H1 (cell line): Measurements from ENCODE around the gene FOXL1. TPM values are rescaled to one million over a fixed set of nuclear protein-coding genes. Genes with fewer than 3 reads are reported as not detected.
A peak's percentile ranks its signal among the peaks of the same experiment; 100 is the strongest.

Experiments
- CTCF ChIA-PET: fragments of 300-600 bp; sonication (Branson Sonifier 250); formaldehyde crosslinking; loops from one replicate; lab custom pipeline; 2021; ENCODE audit not compliant: partially characterized antibody; lab: Charles Lee
- POLR2A ChIA-PET: fragments of 300-600 bp; sonication (Branson Sonifier 250); formaldehyde crosslinking; loops from one replicate; lab custom pipeline; 2021; ENCODE audit warnings: inconsistent platforms; ENCODE audit not compliant: partially characterized antibody; lab: Charles Lee
- DNase-seq, 2 experiments: peaks; one replicate each; pipeline versions ENCODE4 v3.0.0 to v3.0.0-alpha.2; 2010 to 2022; ENCODE audit warnings: low spot score in 2 of 2, low read depth in 1 of 2, mixed read lengths in 1 of 2
- FAIRE-seq: peaks from 2 replicates; lab custom pipeline; 2011; peaks lifted over from hg19 to GRCh38; lab: Jason Lieb, UNC
- H2AFZ ChIP-seq: 2 replicates; pipeline ENCODE4 v1.8.1; 2012; ENCODE audit warnings: low read length, inconsistent platforms
- H2AK5ac ChIP-seq: 2 replicates; pipeline ENCODE4 v1.6.1; 2013; ENCODE audit warnings: low read depth, low read length
- H2BK120ac ChIP-seq: replicated peaks from 2 replicates; pipeline ENCODE3; 2013; ENCODE audit warnings: low read depth, low read length, inconsistent platforms
- H2BK12ac ChIP-seq: 2 replicates; pipeline ENCODE4 v1.6.1; 2013; ENCODE audit warnings: low read depth, low read length
- H2BK15ac ChIP-seq: 2 replicates; pipeline ENCODE4 v1.6.1; 2013; ENCODE audit warnings: low read length
- H2BK20ac ChIP-seq: 2 replicates; pipeline ENCODE4 v1.6.1; 2013; ENCODE audit warnings: low read length
- H2BK5ac ChIP-seq: 2 replicates; pipeline ENCODE4 v1.6.1; 2013; ENCODE audit warnings: low read depth, low read length
- H3K14ac ChIP-seq: 2 replicates; pipeline ENCODE4 v1.6.1; 2013; ENCODE audit warnings: inconsistent platforms; ENCODE audit not compliant: insufficient read length
- H3K18ac ChIP-seq: 2 replicates; pipeline ENCODE4 v1.6.1; 2013; ENCODE audit warnings: low read length; ENCODE audit errors: extremely low read depth
- H3K23ac ChIP-seq: 2 replicates; pipeline ENCODE4 v1.6.1; 2013; ENCODE audit warnings: inconsistent platforms; ENCODE audit not compliant: insufficient read length
- H3K23me2 ChIP-seq: 2 replicates; pipeline ENCODE4 v1.6.1; 2013; ENCODE audit warnings: low read depth, low read length
- H3K27ac ChIP-seq: 2 replicates; pipeline ENCODE4 v1.6.1; 2011; ENCODE audit warnings: low read depth, low read length, inconsistent platforms
- H3K27me3 ChIP-seq, 4 experiments: replicated peaks in 1 of 4; 1 replicate in 1 of 4; 2 replicates in 3 of 4; pipeline versions ENCODE4 v1.6.1 to v1.8.1; 2011 to 2013; ENCODE audit warnings: low read length in 3 of 4, mild to moderate bottlenecking in 3 of 4, inconsistent platforms in 2 of 4, mixed read lengths in 2 of 4, moderate library complexity in 1 of 4; ENCODE audit not compliant: control insufficient read depth in 3 of 4, insufficient read depth in 3 of 4; ENCODE audit errors: extremely low read depth in 1 of 4
- H3K36me3 ChIP-seq, 4 experiments: 2 replicates each; pipeline versions ENCODE4 v1.6.1 to v1.8.1; 2011 to 2013; ENCODE audit warnings: mild to moderate bottlenecking in 4 of 4, low read length in 3 of 4, moderate library complexity in 2 of 4, control low read depth in 1 of 4, inconsistent platforms in 1 of 4; ENCODE audit not compliant: insufficient read depth in 4 of 4, control insufficient read depth in 2 of 4
- H3K4ac ChIP-seq: replicated peaks from 2 replicates; pipeline ENCODE3; 2013; ENCODE audit warnings: low read length, low read depth, mixed read lengths, inconsistent platforms; ENCODE audit not compliant: insufficient read length
- H3K4me1 ChIP-seq, 4 experiments: replicated peaks in 1 of 4; 1 replicate in 1 of 4; 2 replicates in 3 of 4; pipeline versions ENCODE4 v1.6.1 to v1.8.1; 2011 to 2013; ENCODE audit warnings: low read length in 3 of 4, inconsistent platforms in 2 of 4, mixed read lengths in 1 of 4; ENCODE audit not compliant: insufficient read depth in 4 of 4, control insufficient read depth in 3 of 4
- H3K4me2 ChIP-seq, 2 experiments: 2 replicates each; pipeline versions ENCODE4 v1.6.1 to v1.8.1; 2011 to 2013; ENCODE audit warnings: low read depth in 2 of 2, low read length in 2 of 2, control low read depth in 1 of 2, inconsistent platforms in 1 of 2, mild to moderate bottlenecking in 1 of 2; ENCODE audit not compliant: insufficient read depth in 1 of 2
- H3K4me3 ChIP-seq, 4 experiments: fragments of 200-600, 300-600 bp in 1 of 4; sonication (generic), shearing (Covaris generic), sonication (Bioruptor Twin) in 1 of 4; 2 replicates each; pipeline versions ENCODE4 v1.5.1 to v1.8.1; 2011 to 2016; ENCODE audit warnings: low read length in 4 of 4, low read depth in 3 of 4, control low read depth in 2 of 4, inconsistent platforms in 2 of 4, mild to moderate bottlenecking in 2 of 4, mixed read lengths in 1 of 4, moderate library complexity in 1 of 4; ENCODE audit not compliant: insufficient read depth in 2 of 4; ENCODE audit errors: extremely low read depth in 1 of 4
- H3K56ac ChIP-seq: replicated peaks from 2 replicates; pipeline ENCODE3; 2013; ENCODE audit warnings: low read depth, mild to moderate bottlenecking, mixed read lengths, low read length, inconsistent platforms; ENCODE audit not compliant: insufficient read length
- H3K79me1 ChIP-seq: 2 replicates; pipeline ENCODE4 v1.6.1; 2013; ENCODE audit warnings: low read depth, low read length, control low read depth
- H3K79me2 ChIP-seq, 2 experiments: 2 replicates each; pipeline versions ENCODE4 v1.6.1 to v1.8.1; 2012 to 2013; ENCODE audit warnings: low read length in 2 of 2, mild to moderate bottlenecking in 2 of 2, inconsistent platforms in 1 of 2; ENCODE audit not compliant: insufficient read depth in 2 of 2, control insufficient read depth in 1 of 2
- H3K9ac ChIP-seq, 4 experiments: replicated peaks in 1 of 4; 1 replicate in 1 of 4; 2 replicates in 3 of 4; pipeline versions ENCODE4 v1.6.1 to v1.8.1; 2011 to 2013; ENCODE audit warnings: low read depth in 3 of 4, low read length in 3 of 4, control low read depth in 2 of 4, mild to moderate bottlenecking in 2 of 4, moderate library complexity in 2 of 4, inconsistent platforms in 1 of 4; ENCODE audit errors: extremely low read depth in 1 of 4
- H3K9me3 ChIP-seq, 2 experiments: 2 replicates each; pipeline versions ENCODE4 v1.6.1 to v1.8.1; 2012 to 2013; ENCODE audit warnings: mild to moderate bottlenecking in 2 of 2, moderate library complexity in 2 of 2, control low read depth in 1 of 2, inconsistent platforms in 1 of 2, low read depth in 1 of 2, low read length in 1 of 2, mixed read lengths in 1 of 2; ENCODE audit not compliant: insufficient read depth in 2 of 2
- H4K20me1 ChIP-seq, 2 experiments: replicated peaks in 1 of 2; 2 replicates each; pipeline versions ENCODE3 to v1.8.1; 2011 to 2013; ENCODE audit warnings: inconsistent platforms in 2 of 2, low read length in 2 of 2, mild to moderate bottlenecking in 1 of 2; ENCODE audit not compliant: insufficient read depth in 2 of 2, control insufficient read depth in 1 of 2
- H4K5ac ChIP-seq: 2 replicates; pipeline ENCODE4 v1.6.1; 2013; ENCODE audit warnings: low read length, low read depth, mixed read lengths, inconsistent platforms; ENCODE audit not compliant: insufficient read length
- H4K8ac ChIP-seq: 2 replicates; pipeline ENCODE4 v1.8.0; 2013; ENCODE audit warnings: mild to moderate bottlenecking, moderate library complexity, low read length, inconsistent platforms; ENCODE audit not compliant: insufficient read depth; ENCODE audit errors: extremely low read depth
- H4K91ac ChIP-seq: replicated peaks from 2 replicates; pipeline ENCODE3; 2013; ENCODE audit warnings: low read length, mixed read lengths, inconsistent platforms; ENCODE audit not compliant: insufficient read length
- CBX8 ChIP-seq: fragments of 300-800, 300-1000 bp; sonication (generic); IDR thresholded peaks from 2 replicates; pipeline ENCODE4 v1.7.1; 2016; ENCODE audit warnings: low read depth, low read length, borderline replicate concordance
- CTBP2 ChIP-seq: IDR thresholded peaks from 2 replicates; pipeline ENCODE4 v1.7.0; 2011; ENCODE audit warnings: borderline replicate concordance, mild to moderate bottlenecking, moderate library complexity, mixed read lengths, low read length; ENCODE audit not compliant: insufficient read depth, insufficient read length
- E2F6 ChIP-seq: IDR thresholded peaks from 2 replicates; pipeline ENCODE4 v1.6.1; 2012; ENCODE audit warnings: inconsistent platforms
- EZH2 ChIP-seq: fragments of 200-600 bp; sonication (generic); IDR thresholded peaks from 2 replicates; pipeline ENCODE4 v1.7.1; 2012; ENCODE audit warnings: low read depth, mild to moderate bottlenecking, moderate library complexity, low read length, inconsistent platforms; ENCODE audit not compliant: severe bottlenecking
- NANOG ChIP-seq: IDR thresholded peaks from 2 replicates; pipeline ENCODE4 v1.6.1; 2011; ENCODE audit warnings: low read length, low read depth, mild to moderate bottlenecking, inconsistent platforms; ENCODE audit not compliant: insufficient read depth, poor library complexity, severe bottlenecking
- RAD21 ChIP-seq, 2 experiments: IDR thresholded peaks in 1 of 2; conservative IDR thresholded peaks in 1 of 2; 2 replicates each; pipeline ENCODE4 v1.6.1; 2011; ENCODE audit warnings: low read depth in 2 of 2, low read length in 2 of 2, improper control_type of control experiment in 1 of 2, inconsistent platforms in 1 of 2, mild to moderate bottlenecking in 1 of 2, moderate library complexity in 1 of 2
- RNF2 ChIP-seq: fragments of 200-900, 300-1000 bp; sonication (generic); IDR thresholded peaks from 2 replicates; pipeline ENCODE4 v1.7.1; 2016; ENCODE audit warnings: borderline replicate concordance, low read depth, mild to moderate bottlenecking, antibody characterized with exemption, low read length; ENCODE audit not compliant: poor library complexity, severe bottlenecking; ENCODE audit errors: missing control alignments
- SAP30 ChIP-seq: fragments of 300-600 bp; sonication (generic); IDR thresholded peaks from 2 replicates; pipeline ENCODE4 v1.7.1; 2012; ENCODE audit warnings: low read length, moderate library complexity, mild to moderate bottlenecking, inconsistent platforms; ENCODE audit not compliant: insufficient read depth, insufficient replicate concordance
- SUZ12 ChIP-seq: fragments of 200-600 bp; sonication (generic); IDR thresholded peaks from 2 replicates; pipeline ENCODE4 v1.6.1; 2012; ENCODE audit warnings: mild to moderate bottlenecking, inconsistent platforms, low read length, moderate library complexity, mixed read lengths
- WGBS, 2 experiments: shearing (Covaris generic) in 1 of 2; methylation state at CpG; one replicate each; pipeline versions ENCODE4 v1.1.6 to v1.1.7; 2013 to 2015; ENCODE audit warnings: low lambda C conversion rate in 2 of 2, mixed read lengths in 2 of 2, inconsistent platforms in 1 of 2, low coverage in 1 of 2, missing lambda C conversion rate in 1 of 2; ENCODE audit not compliant: insufficient replicate concordance in 2 of 2, insufficient coverage in 1 of 2, insufficient read length in 1 of 2; ENCODE audit errors: extremely low coverage in 1 of 2, missing lambda C conversion rate in 1 of 2; 5-methylcytosine and 5-hydroxymethylcytosine counted together
- polyA plus RNA-seq, 7 experiments: library from polyadenylated mRNA; depleted of rRNA in 3 of 7; stranded (reverse) in 5 of 7; unstranded in 2 of 7; fragments of >200 nt in 5 of 7; fragments of 200-250 nt in 2 of 7; gene quantifications; 1 replicate in 5 of 7; 2 replicates in 1 of 7; 4 replicates in 1 of 7; pipeline versions ENCODE4 v1.2.1 to v1.2.3, GENCODE V29; 2011 to 2013; ENCODE audit warnings: missing spikeins in 2 of 7, mixed read lengths in 2 of 7
- total RNA-seq: library from RNA; stranded (reverse); fragmentation: NEBNext Ultra II Directional; extraction: Animal tissue kit (Norgen Biotek cat#: 25700); gene quantifications from 2 replicates; pipeline ENCODE4 v1.2.1, GENCODE V29; 2021

Gene FOXL1
- total and polyA plus RNA-seq, 2 of the 8 experiments (the other 6 are each of a cell fraction or from before 2014, with no cell fraction given), result 0.03 TPM; not detected in 1

DNA sequence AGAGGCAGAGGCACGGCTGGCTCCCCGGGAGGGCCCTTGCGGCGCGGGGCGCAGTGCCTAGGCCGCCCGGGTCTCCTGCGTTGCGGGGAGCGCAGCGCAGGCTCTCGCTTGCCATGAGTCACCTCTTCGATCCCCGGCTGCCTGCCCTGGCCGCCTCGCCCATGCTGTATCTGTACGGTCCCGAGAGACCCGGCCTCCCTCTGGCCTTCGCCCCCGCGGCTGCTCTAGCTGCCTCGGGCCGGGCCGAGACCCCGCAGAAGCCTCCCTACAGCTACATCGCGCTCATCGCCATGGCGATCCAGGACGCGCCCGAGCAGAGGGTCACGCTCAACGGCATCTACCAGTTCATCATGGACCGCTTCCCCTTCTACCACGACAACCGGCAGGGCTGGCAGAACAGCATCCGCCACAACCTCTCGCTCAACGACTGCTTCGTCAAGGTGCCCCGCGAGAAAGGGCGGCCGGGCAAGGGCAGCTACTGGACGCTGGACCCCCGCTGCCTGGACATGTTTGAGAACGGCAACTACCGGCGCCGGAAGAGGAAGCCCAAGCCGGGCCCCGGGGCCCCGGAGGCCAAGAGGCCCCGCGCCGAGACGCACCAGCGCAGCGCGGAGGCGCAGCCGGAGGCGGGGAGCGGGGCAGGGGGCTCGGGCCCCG lies 390 bp downstream of the FOXL1 start:
- Histone ChIP-seq H3K18ac (no peak overlapping the region), H2BK5ac (no peak overlapping the region), H4K5ac (no peak overlapping the region), H3K27me3 (peaks cover 69 to 87% (median 80%) of the 10 kb centered on the region in 4 experiments), H3K23me2 (peaks cover 11% of the 10 kb centered on the region; the same call in 1 of the 2 replicates), H3K23ac (no peak overlapping the region), H2AFZ (no peak overlapping the region), H3K9ac (no peak overlapping the region), H2AK5ac (no peak overlapping the region), H2BK12ac (no peak overlapping the region), H2BK20ac (no peak overlapping the region), H3K79me1 (no peaks in the 10 kb centered on the region), H4K8ac (peak overlapping the region; percentile 40; the same call in 1 of the 2 replicates), H3K9me3 (no peaks in the 10 kb centered on the region), H2BK15ac (no peak overlapping the region), H2BK120ac (no peak overlapping the region), H3K4me1 (peaks cover 8 to 38% (median 20%) of the 10 kb centered on the region in 4 experiments), H3K56ac (no peak overlapping the region), H4K91ac (no peak overlapping the region), H3K4me3 (peak overlapping the region; percentile 15 to 66 (median 32); a peak in 7 of 8 replicates), H3K14ac (no peak overlapping the region), H3K27ac (no peak overlapping the region), H3K36me3 (peaks cover 0 to 10% (median 0%) of the 10 kb centered on the region in 4 experiments; a peak in 1 of 8 replicates), H4K20me1 (peaks cover 6 to 12% of the 10 kb centered on the region in 2 experiments), H3K4ac (no peak overlapping the region), H3K79me2 (no peaks in the 10 kb centered on the region), H3K4me2 (peak overlapping the region; percentile 83 to 95)
- peak in 1 of 2 experiments; percentile 75 for DNase-seq
- 3% methylated on average over 41 of the region's 69 CpGs; no CpG with 5 or more reads in 1 of the 2 experiments for WGBS, 2 experiments
- no peak for FAIRE-seq
- CTCF ChIA-PET, result interaction anchor here (1.0 to 3.5 kb wide), 6 partner anchors 8 to 498 kb away, joined by 3 to 13 read pairs (median 3); no protein-coding TSS in a partner anchor
- POLR2A ChIA-PET, result no interaction called here
- TF ChIP-seq E2F6 (0 out of 2 replicates have a peak, but pooled peaks have one; percentile 25), SUZ12 (peak; percentile 91), NANOG (no peak), RAD21 (IDR thresholded peaks at IDR 0.05 in 1 of 2, conservative IDR thresholded peaks at IDR 0.05 in 1 of 2; ENCODE audit: low read depth in 2 of 2, low read length in 2 of 2) (no peak), RNF2 (peak; percentile 78), CTBP2 (no peak), EZH2 (peak; percentile 84), CBX8 (no peak), SAP30 (no peak)
